NCI-H510A treated with DMSO at 0.1 percent for 48 hours (cell line): Measurements from ENCODE around the gene CDC42EP4.

ENCODE experiments used
- DNase-seq: peaks from one replicate; lab custom pipeline; 2025; lab: John Stamatoyannopoulos, UW

Gene CDC42EP4, protein sequence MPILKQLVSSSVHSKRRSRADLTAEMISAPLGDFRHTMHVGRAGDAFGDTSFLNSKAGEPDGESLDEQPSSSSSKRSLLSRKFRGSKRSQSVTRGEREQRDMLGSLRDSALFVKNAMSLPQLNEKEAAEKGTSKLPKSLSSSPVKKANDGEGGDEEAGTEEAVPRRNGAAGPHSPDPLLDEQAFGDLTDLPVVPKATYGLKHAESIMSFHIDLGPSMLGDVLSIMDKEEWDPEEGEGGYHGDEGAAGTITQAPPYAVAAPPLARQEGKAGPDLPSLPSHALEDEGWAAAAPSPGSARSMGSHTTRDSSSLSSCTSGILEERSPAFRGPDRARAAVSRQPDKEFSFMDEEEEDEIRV

DNA sequence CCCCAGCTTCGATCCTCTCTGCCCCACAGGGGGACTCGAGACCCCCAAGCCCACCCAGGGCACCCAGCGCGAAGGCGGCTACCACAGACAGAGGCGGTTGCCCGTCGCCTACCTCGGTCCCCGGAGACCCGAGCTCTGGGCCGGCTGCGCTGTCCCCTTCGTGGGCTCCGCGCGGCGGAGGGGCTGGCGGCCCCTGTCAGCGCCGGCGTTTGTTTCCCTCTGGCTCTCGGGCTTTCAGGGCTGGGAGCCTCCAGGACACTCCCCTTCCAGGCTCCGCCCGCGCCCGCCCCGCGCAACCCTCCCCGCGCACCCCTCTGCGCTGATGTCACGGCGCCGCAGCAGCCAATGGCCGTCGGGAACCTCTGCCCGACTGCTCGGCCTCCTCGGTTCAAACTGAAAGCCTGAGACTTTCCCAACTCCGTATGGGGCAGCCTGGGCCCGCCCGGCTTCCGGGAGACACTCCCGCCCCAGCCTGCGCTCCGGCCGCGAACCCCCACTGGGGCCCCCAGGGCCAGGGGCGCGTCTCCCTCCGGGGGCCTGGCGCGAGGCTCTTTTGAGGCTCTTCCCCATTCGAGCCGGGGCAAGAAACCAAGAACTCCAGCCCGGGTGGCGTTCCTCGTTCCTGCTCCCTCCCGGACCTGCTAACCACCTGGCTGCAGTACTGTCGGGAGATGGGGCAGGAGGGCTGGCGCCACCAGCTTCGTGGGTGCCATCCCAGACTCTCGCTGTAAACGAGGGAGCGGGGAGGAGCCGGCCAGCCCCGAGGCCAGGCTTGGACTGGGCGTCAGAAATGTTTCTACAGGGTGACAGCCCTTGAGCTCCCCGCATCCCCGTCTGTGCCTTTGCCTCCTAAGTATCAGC is at the start of gene CDC42EP4:
Gene CDC42EP4, minus strand, starts transcription at position 221 of the 861 bp plus-strand sequence. CDS start 25,501 bp downstream, outside the sequence.
- DNase-seq, result peak; percentile 88

DNA sequence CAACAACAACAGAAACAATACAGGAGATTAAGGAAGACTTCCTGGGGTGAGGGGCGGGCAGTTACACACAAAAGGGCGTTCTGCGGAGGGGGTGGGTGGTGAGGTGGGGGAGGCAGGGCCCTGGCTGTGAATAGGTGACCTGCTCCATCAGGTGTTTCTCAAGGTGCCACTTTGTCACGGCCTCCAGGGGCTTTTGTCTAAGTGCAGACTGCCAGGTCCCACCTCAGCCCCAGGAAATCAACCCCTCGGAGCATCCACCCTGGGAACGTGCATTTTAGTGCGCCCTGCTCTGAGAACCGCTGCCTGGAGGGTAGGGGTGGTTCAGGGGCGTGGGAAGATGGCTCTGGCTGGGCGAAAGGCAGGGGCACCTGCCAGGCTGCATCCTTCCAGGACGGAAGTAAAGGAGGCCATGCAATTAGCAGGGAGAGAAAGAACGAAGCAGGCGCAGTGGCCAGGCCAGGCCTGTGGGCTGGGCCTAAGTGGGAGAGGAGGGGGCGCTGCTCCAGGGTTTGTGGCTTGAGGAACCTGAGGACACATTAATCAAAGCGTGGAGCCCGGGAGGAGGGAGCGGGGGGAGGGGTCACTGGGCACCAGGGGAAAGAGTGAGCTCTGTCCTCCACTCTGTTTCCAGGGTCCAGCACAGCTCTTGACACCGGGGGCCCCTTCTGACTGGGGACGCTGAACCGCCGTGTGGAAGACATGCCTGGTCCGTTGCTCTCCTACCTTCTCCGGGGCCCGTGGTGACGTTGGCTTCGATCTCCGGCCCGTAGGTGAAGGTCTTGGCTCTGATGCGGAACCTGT is 49.4 kb upstream of the CDC42EP4 start:
- no peak for DNase-seq

DNA sequence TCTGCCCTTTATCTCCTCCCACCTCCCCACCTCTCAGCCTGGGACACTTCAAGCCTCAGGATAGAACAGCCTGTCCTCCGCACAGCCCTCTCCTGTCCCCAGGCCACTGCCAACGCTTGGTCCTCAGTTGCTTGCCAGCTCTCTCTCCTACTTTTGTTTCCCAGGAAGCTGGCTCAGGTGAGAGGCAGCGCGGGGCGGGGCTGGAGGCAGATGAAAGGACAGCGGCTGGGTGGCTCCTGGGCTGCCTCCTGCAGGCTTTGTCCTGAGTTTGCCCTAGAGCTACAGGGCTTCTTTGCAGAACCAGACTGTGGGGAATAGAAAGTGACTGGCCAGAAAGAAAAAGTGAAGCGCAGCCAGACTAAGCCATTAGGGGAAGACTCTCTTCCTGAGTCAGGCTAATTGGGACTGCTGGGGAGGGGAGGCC is 48.2 kb upstream of the CDC42EP4 start:
- peak; percentile 87 for DNase-seq

DNA sequence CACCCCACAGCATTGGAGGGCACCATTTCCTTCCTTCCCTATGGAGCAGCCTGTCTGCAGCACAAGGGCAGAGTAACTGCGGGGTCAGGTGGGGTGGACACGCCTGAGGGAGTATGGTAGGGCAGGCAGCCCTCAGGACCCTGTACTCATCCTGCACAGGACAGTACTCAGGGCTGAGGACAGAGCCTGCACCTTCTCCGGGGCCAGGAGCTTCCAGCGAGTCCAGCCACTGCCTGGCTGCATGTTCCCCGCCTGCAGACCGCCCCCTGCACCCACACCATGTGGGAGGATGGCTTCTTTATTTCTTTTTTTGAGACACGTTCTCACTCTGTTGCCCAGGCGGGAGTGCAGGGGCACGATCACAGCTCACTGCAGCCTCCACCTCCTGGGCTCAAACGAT is 47.6 kb upstream of the CDC42EP4 start:
- no peak for DNase-seq

DNA sequence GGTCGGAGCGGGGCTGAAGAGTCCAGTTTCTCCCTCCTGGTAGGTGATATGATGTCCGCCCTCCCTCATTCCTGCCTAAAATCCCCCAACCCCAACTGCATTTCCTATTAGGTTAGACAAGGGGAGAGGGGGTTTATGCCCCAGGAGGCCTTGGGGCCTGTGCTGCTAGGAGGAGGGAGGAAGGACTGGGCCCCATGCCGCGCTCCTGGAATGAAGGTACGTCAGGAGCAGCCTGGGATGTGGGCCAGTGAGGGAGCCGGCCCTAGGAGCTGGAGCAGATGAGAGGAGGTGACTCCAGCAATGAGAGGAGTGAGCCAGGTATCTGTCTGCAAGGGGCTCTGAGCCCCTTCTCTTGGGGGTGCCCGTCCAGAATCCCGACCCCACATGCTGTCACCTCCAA is 46.9 kb upstream of the CDC42EP4 start:
- DNase-seq, result no peak

DNA sequence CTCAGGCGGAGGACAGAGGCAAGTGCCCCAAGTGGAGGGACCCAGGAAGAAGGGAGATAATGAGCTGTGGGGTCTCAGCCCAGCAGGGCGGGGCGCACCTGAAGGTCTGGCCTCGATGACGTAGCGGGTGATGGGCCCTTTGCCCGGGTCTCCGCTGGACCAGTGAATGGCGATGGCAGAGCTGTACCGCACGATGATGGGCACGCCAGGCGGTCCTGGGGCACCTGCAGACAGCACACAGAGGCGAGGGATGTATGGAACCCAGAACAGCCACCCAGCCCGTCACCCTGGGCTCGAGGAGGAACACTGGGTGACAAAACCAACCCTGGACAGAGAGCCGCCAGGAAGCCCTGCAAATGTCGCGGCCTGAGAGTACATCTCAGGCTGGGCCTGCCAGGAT is 46.2 kb upstream of the CDC42EP4 start:
- DNase-seq, result no peak

DNA sequence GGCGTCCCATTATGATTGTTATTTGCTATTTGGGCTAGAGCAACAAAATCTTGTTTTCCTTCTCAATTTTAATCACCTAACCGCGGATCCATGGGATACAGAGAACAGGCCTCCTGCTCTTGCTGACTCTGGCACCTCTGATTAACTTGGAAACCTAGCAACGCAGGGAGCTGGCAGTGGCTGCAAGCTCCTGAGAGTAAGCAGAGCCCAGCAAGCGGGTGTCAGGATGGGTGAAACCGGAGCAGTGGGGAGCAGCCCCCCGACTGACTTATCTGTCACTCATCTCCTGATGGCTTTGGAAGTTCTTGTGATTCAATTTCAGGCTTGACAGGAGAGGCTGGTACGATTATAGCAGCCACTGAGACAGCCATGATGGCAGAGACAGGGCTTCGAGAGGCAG is 45.5 kb upstream of the CDC42EP4 start:
- DNase-seq, result no peak

DNA sequence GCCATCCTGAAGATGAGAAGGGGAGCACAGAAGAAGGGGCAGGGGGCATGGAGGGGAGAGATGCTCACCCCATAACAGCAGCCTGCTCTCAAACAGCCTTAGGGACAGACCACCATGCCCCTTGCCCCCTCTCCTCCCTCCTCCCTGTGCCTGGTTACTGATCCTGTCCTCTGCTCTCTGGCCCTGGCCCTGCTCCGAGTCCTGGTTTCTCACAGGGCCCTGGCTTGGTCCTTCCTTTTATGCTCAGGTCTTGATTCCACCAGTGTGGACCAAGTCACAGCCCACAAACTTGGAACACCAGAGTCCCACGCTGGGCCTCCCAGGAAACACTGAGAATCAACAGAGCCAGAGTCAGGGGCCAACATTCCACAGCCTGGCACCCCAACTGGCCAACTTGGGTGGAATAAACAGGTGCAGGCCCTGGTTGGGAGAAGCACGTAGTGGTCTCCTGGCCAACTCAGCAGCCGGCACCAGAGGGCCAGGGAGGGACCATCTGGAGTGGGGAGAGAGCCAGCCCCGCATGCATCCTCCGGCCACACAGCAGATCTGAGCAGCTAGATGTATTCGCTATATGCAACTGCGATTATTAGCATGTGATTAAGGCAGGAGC is 44.9 kb upstream of the CDC42EP4 start:
- no peak for DNase-seq

DNA sequence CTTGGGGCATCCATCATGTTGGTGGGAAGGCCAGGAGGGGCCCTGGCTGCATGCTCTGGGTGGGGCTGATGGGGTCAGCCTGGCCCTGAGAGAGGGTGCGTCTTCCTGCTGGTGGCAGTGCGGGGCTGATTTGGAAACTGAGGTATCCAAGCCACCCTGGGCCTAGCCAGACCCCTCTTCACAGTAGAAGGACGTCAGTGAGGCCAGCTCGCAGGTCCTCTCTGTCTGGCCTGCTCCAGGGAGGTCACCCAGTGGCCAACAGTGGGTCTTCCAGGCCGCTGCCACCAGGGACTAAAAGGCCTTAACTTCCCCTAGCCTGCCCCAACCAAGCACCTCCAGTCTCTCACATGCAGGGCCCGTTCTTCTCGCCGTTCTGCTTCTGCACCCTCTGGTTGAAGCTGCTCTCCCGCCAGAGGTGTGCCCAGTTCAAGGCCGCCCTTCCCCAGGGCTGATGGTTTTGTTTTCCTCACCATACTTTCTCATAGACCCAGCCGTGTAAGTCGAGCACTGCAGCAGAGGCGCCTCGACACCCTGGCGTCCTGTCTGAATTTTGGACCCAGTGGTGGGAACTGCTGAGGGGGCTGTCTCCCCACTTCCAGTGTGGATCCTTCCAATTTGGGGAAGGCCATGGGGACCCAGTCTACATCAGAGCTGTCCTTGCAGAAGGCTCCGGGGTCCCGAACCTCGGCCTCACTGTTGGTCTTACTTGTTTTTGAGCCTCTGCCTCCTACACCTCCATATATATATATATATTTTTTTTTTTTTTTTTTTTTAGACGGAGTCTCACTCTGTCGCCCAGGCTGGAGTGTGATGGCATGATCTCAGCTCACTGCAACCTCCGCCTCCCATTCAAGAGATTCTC is 42.9 kb upstream of the CDC42EP4 start:
- no peak for DNase-seq

DNA sequence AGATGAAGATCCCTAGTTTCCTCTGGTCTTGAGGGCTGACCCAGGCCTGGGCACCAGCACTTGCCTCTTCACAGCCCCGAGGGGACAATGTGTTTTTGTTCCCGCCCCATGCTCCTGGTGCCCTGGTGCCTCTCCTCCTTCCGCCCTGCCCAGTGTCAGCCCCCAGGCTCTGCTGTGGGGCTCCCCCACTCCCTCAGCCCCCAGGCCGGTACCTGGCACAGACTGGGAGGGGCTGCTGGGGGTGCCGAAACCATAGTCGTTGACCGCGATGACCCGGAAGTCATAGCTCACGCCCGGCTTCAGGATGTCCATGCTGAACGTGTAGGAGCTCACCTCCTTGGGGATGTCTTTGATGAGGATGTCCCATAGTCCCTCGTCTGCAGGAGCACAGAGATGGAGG is 40.5 kb upstream of the CDC42EP4 start:
- no peak for DNase-seq

DNA sequence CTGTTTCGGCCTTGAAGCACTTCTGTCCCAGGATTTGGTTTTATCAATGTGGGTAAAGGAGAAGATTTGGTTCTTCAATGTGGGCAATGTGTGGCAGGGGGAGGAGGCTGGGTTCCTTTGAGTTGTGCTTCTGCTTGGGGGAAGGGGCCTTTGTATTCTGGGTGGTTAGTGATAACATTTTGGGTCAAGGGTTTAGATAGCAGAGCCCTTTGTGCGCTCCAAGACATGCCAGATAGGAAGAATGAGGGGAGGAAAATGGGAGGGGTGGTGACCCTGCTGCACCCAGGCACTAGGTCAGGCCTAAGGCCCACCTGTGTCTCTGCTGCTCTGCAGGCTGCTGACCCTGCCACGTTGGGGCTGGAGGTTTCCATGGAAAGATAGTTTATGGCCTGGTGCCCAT is 40.0 kb upstream of the CDC42EP4 start:
- DNase-seq, result no peak

DNA sequence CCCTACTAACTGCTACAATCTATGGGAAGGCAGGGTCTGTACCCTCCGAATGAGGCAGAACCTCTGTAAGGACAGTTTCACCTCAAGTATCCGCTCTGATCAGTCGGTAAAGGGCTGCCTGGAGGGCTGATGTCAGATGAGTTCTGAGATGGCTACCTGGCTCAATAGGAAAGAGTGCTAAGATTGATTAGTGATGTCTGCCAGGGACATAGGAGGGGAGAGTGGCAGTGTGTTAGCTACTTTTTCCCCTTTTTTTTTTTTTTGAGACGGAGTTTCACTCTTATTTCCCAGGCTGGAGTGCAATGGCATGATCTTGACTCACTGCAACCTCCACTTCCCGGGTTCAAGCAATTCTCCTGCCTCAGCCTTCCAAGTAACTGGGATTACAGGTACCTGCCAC is 39.1 kb upstream of the CDC42EP4 start:
- DNase-seq, result no peak

DNA sequence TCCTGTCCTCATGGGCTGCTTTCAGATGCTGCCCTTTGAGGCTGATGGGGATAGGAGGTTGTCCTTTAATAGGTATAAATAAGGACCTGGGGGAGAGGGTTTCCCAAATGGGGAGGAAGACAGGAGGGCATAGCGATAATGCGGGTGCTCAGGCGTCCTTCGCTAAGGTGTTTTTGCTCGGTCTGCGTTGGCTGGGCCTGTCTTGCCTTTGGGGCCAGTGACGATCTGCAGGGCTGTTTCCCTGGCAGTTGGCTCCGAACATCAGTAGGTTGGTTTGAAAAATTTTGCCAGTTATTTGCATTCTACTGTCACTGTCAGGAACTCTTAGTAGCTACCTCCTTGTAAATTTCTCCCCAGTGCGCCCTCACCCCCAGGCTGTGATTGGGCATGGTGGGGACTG is 37.8 kb upstream of the CDC42EP4 start:
- DNase-seq, result no peak

DNA sequence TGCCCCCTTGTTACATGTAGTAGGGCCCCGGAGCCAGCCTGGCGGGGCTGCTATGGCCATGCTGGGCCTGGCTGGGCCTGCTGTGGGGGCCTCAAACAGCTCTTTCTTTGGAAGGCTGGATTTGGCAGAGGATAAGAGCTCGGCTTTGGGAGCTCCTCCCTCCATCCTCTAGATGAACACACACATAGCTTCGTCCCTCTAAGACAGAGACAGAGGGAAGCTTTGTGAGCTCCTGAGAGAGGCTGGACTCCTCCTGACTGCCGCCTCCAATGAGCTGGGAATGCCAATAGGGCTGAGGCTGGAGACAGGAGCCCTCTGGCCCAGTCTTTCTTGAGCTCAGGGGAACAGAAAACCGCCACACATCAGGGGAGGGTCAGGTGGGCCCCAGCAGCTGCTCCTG is 37.3 kb upstream of the CDC42EP4 start:
- DNase-seq, result no peak

DNA sequence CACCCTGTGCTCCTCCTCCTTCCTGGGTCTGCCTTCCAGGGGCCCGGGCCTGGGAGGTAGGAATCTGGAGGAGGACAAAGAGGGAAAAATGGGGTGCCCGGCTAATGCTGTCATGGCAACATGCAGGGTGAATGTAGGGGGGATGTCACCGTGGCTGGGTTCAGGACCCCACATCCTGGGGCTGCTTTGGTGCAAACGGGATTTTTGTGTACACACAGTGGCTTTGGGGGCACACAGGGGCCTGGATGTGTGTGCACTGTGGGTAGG is 37.0 kb upstream of the CDC42EP4 start:
- DNase-seq, result no peak

DNA sequence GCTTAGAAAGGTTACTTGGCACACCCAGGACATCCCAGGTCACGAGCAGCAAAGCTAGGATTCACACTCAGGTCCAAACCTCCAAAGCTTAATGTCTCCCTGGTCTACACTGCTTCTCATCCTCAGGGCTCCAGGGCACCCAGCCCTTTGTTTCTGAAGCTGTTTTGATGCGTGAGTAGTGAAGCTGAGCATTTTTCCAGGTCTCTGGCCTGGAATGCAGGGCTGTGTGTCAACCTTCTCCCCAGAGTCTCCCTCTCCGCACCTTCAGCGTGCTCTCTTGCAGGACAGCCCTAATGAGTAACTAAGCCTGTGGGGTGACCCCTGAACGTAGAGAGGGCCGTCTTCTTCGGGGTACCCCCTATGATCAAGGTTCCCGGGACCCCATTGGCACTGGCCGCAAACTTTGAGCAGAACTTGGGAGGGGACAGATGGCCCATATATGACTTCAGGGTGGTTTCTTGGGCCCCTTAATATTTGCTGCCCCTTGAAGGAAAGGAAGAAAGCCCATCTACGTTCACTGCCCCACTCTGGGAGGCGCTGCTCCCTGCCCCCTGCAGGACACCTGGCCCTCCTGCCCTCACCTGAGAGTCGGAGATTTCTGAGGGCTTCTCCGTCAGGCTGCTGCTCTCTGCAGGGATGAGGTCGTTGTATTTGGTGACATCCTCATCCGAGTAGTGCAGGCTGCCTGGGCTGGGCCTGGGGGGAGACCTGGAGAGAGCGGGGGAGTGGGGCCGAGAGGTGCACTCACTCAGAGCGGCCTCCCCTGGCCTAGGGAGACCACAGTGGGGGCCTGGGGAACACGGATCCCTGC is 36.4 kb upstream of the CDC42EP4 start:
- DNase-seq, result no peak

DNA sequence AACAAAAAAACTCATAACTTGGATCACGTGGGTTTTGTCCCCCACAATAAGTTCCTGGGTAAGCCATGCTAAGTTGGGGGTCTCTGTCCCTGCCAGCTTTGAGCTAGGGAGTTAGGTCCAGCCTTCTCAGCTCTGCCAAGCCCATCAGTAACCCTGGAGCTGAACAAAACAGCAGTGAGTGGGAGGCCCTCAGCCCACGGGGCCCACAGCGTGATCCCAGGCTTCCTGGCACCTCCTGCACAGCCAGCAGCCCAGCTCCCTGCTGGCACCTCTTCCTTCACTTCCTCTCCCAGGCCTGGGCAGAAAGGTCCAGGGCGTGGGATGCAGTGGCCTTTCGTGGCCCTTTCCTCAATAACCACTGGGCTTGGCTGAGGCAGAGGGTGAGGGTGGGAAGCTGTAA is 35.5 kb upstream of the CDC42EP4 start:
- no peak for DNase-seq

DNA sequence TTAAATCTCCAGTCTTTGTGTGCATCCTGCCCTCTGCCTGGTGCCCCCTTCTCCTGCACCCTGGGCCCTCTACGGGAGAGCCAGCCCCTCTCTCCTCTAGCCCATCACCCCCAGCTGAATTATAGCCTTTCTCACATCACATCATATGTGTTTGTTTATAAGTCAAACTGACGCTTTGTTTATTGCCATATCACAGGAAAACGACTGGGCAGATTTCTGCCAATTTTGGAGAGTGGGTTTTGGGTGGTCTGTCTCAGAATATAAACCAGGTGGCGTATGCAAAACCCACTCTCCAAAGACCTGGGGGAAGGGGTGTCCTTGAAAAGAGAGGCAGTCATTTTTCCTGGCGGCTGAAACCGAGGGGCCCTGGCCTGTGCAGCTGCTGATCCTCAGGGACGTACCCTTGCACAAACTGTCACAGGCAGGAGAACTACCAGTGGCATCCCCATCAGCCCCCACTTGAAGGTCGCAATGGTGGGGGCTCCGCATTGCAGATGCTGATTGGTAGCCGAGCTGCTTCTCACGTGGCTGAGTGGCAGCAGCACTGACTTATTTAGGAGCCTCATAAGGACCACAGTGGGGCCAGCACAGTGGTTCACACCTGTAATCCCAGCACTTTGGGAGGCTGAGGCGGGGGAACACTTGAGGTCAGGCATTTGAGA is 34.8 kb upstream of the CDC42EP4 start:
- DNase-seq, result no peak

DNA sequence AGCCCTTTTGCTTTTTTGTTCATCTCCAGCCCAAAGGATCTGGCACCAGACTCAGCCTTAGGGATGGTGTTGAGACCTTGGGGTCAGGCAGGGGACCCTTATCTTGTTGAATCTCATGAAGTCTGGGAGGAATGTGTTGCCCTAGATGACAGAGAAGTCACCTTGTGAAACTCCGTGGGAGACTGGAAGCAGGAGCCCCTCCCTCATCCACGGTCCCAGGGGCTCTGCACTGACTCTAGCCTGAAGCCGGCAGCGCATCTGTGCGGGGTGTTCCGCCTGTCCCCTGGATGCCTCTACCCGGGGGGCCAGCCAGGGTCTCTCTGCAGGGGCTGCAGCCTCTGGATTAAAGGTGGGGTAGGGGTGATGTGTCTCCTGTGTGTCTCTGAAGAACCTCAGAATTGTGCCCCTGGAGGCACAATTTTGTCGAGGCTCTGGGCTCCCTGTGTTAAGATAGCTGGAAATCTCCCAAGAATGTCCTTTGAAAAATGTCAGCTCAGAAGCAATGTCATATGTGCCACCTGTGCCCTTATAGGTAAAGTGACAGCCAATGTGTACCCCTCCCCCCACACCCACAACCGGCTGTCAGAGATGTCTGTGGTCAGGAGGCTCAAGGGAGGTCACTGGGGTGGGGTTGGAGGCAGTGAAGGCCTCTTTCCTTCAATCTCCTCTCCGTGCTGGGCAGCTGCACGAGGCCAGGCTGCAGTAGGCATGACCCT is 32.1 kb upstream of the CDC42EP4 start:
- DNase-seq, result no peak
